SK-N-SH treated with all-trans-retinoic acid at 6 μM for 48 hours (cell line): ENCODE data around the gene PLA2G2F.

Source experiments
- ATAC-seq: fragments of 200-7000 bp; cut with Tn5 transposase; 3 replicates; pipeline ENCODE4 v1.9.1; 2020; ENCODE audit warnings: mild to moderate bottlenecking, moderate library complexity
- ARNTL ChIP-seq: fragments of 450-650 bp; formaldehyde crosslinking; IDR thresholded peaks from 2 replicates; pipeline ENCODE4 v1.5.0; 2020; ENCODE audit warnings: low read depth, mild to moderate bottlenecking, moderate library complexity, borderline replicate concordance
- BACH2 ChIP-seq: fragments of 250-450 bp; sonication (Bioruptor Pico); IDR thresholded peaks from 2 replicates; pipeline ENCODE4 v1.9.0; 2021; ENCODE audit warnings: mild to moderate bottlenecking, borderline replicate concordance
- CSRNP3 ChIP-seq: fragments of 250-450 bp; sonication (Bioruptor Pico); IDR thresholded peaks from 2 replicates; pipeline ENCODE4 v1.5.1; 2021; ENCODE audit warnings: mild to moderate bottlenecking, moderate library complexity
- ESRRG ChIP-seq: fragments of 250-450 bp; sonication (Bioruptor Pico); IDR thresholded peaks from 2 replicates; pipeline ENCODE4 v1.6.1; 2021; ENCODE audit warnings: mild to moderate bottlenecking
- ISL1 ChIP-seq: fragments of 250-450 bp; sonication (Bioruptor Pico); IDR thresholded peaks from 2 replicates; pipeline ENCODE4 v2.1.2; 2022; ENCODE audit warnings: mild to moderate bottlenecking, moderate library complexity
- OSR1 ChIP-seq: fragments of 250-450 bp; sonication (Bioruptor Pico); IDR thresholded peaks from 2 replicates; pipeline ENCODE4 v1.8.0; 2022; ENCODE audit warnings: moderate library complexity, mild to moderate bottlenecking, inconsistent platforms
- PATZ1 ChIP-seq: fragments of 250-450 bp; sonication (Bioruptor Pico); IDR thresholded peaks from 2 replicates; pipeline ENCODE4 v1.8.0; 2020; ENCODE audit warnings: mild to moderate bottlenecking, moderate library complexity, borderline replicate concordance
- RARB ChIP-seq: fragments of 250-450 bp; sonication (Bioruptor Pico); IDR thresholded peaks from 2 replicates; pipeline ENCODE4 v1.8.0; 2021; ENCODE audit warnings: mild to moderate bottlenecking, moderate library complexity
- SNAI2 ChIP-seq: fragments of 250-450 bp; sonication (Bioruptor Pico); IDR thresholded peaks from 2 replicates; pipeline ENCODE4 v1.5.0; 2020; ENCODE audit warnings: mild to moderate bottlenecking, moderate library complexity
- TSHZ2 ChIP-seq: fragments of 250-450 bp; sonication (Bioruptor Pico); IDR thresholded peaks from 2 replicates; pipeline ENCODE4 v1.5.0; 2020; ENCODE audit warnings: mild to moderate bottlenecking, moderate library complexity
- ZC3H10 ChIP-seq: fragments of 250-450 bp; sonication (Bioruptor Pico); IDR thresholded peaks from 2 replicates; pipeline ENCODE4 v1.5.1; 2021; ENCODE audit warnings: mild to moderate bottlenecking, moderate library complexity
- ZFP3 ChIP-seq: fragments of 250-450 bp; sonication (Bioruptor Pico); IDR thresholded peaks from 2 replicates; pipeline ENCODE4 v1.5.0; 2020; ENCODE audit warnings: mild to moderate bottlenecking, moderate library complexity
- ZFP30 ChIP-seq: fragments of 450-650 bp; formaldehyde crosslinking; IDR thresholded peaks from 2 replicates; pipeline ENCODE4 v1.5.0; 2022; ENCODE audit warnings: mild to moderate bottlenecking, moderate library complexity
- ZNF565 ChIP-seq: fragments of 450-650 bp; formaldehyde crosslinking; conservative IDR thresholded peaks from 2 replicates; pipeline ENCODE4 v1.5.0; 2020; ENCODE audit warnings: low read depth, mild to moderate bottlenecking, moderate library complexity
- ZNF70 ChIP-seq: fragments of 450-650 bp; formaldehyde crosslinking; IDR thresholded peaks from 2 replicates; pipeline ENCODE4 v1.5.0; 2020; ENCODE audit warnings: mild to moderate bottlenecking, moderate library complexity
- ZNF8 ChIP-seq: fragments of 450-650 bp; formaldehyde crosslinking; IDR thresholded peaks from 2 replicates; pipeline ENCODE4 v1.5.0; 2020; ENCODE audit warnings: mild to moderate bottlenecking, moderate library complexity
- TF ChIP-seq, protein P1 (sequence below): fragments of 250-450 bp; sonication (Bioruptor Pico); IDR thresholded peaks from 2 replicates; pipeline ENCODE4 v1.8.0; 2021; ENCODE audit warnings: low read depth, mild to moderate bottlenecking, moderate library complexity, borderline replicate concordance
- TF ChIP-seq, protein P2 (sequence below): fragments of 250-450 bp; sonication (Bioruptor Pico); IDR thresholded peaks from 2 replicates; pipeline ENCODE4 v1.5.1; 2020; ENCODE audit warnings: low read depth, mild to moderate bottlenecking, moderate library complexity

The PLA2G2F gene

DNA sequence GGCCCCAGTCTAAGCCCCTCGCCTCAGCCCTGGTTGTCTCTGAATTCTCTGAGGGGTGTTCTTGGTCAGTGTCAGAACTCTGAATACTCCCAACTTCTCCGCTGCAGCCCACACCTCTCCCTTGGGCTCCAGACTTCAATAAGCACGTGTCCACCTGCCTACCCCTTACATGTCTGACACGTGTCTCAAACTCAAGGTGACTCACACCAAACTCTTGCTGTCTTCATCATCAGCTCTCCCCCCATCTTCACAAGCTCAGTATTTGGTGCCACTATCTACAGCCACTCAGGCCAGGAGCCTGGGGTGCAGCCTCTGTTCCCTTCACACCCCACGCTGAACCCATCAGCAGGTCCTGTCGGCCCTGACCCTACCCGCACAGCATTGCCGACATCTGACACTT, 28.0 kb downstream of the PLA2G2F start:
- TF ChIP-seq ZC3H10 (CRISPR knock-in tag) (no peak), CSRNP3 (CRISPR knock-in tag) (no peak), RARB (CRISPR knock-in tag) (no peak), ZFP30 (CRISPR knock-in tag) (no peak), SNAI2 (CRISPR knock-in tag) (no peak), ARNTL (CRISPR knock-in tag) (no peak)
- TF ChIP-seq, protein P1, sequence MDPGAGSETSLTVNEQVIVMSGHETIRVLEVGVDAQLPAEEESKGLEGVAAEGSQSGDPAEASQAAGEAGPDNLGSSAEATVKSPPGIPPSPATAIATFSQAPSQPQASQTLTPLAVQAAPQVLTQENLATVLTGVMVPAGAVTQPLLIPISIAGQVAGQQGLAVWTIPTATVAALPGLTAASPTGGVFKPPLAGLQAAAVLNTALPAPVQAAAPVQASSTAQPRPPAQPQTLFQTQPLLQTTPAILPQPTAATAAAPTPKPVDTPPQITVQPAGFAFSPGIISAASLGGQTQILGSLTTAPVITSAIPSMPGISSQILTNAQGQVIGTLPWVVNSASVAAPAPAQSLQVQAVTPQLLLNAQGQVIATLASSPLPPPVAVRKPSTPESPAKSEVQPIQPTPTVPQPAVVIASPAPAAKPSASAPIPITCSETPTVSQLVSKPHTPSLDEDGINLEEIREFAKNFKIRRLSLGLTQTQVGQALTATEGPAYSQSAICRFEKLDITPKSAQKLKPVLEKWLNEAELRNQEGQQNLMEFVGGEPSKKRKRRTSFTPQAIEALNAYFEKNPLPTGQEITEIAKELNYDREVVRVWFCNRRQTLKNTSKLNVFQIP (CRISPR knock-in tag): no peak

GRCh38 chr1:20168564-20169491, 29.7 kb downstream of the PLA2G2F start:
- no peak for ATAC-seq
- TF ChIP-seq ZFP3 (CRISPR knock-in tag) (no peak), RARB (CRISPR knock-in tag) (no peak), ESRRG (CRISPR knock-in tag) (no peak), ZC3H10 (CRISPR knock-in tag) (no peak), ZNF8 (no peak)
- TF ChIP-seq, protein P2, sequence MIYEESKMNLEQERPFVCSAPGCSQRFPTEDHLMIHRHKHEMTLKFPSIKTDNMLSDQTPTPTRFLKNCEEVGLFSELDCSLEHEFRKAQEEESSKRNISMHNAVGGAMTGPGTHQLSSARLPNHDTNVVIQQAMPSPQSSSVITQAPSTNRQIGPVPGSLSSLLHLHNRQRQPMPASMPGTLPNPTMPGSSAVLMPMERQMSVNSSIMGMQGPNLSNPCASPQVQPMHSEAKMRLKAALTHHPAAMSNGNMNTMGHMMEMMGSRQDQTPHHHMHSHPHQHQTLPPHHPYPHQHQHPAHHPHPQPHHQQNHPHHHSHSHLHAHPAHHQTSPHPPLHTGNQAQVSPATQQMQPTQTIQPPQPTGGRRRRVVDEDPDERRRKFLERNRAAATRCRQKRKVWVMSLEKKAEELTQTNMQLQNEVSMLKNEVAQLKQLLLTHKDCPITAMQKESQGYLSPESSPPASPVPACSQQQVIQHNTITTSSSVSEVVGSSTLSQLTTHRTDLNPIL (CRISPR knock-in tag): no peak
- TF ChIP-seq, all 23 proteins: peak for 0

More for the DNA sequence above, 28.0 kb downstream of the PLA2G2F start:
- ATAC-seq: no peak

DNA sequence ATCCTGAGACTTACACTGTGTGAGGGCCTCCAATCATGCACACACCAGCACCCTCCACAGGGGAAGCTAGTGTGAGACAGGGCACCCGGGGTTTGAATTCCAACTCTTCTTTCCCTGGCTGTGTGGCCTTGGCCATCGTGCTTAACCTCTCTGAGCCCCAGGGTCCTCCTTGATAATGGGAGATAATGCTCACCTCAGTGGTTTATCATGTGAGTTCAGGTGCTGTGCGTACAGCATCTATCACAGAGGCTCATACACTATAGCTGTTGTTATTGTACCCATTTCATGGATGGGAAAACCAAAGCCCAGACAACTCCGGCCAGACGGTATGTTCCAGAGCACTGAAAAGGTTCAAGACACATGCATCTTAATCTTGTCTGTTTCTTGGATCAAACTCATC, 30.8 kb downstream of the PLA2G2F start:
- no peak for TF ChIP-seq ZFP30 (CRISPR knock-in tag)
- no peak for TF ChIP-seq SNAI2 (CRISPR knock-in tag)
- TF ChIP-seq TSHZ2 (CRISPR knock-in tag): no peak
- TF ChIP-seq PATZ1 (CRISPR knock-in tag): no peak
- TF ChIP-seq ZNF70 (CRISPR knock-in tag): no peak
- no peak for TF ChIP-seq OSR1
- TF ChIP-seq BACH2 (CRISPR knock-in tag): no peak
- TF ChIP-seq, protein P1 (CRISPR knock-in tag): no peak
- no peak for TF ChIP-seq ZC3H10 (CRISPR knock-in tag)
- no peak for TF ChIP-seq ESRRG (CRISPR knock-in tag)
- TF ChIP-seq ISL1 (CRISPR knock-in tag): no peak
- TF ChIP-seq ZNF565: no peak
- no peak for ATAC-seq
